OCI-LY7 (cell line): ENCODE data around the gene NINJ2. TPM values are rescaled to one million over a fixed set of nuclear protein-coding genes. Genes with fewer than 3 reads are reported as not detected.
"Not testable (repeated sequence)": the region's sequence is repeated elsewhere in the genome, so short reads cannot be mapped to it uniquely, and the experiment has no call there.

ENCODE experiments used
- BruUV-seq: library from RNA; stranded (reverse); fragments of 400-500 nt; replicated peaks from 2 replicates; lab custom pipeline; 2021; lab: Mats Ljungman, UMichigan
- CTCF ChIA-PET: fragments of 300-600 bp; sonication (Branson Sonifier 250); formaldehyde crosslinking; loops from one replicate; lab custom pipeline; 2022; ENCODE audit warnings: antibody characterized with exemption; ENCODE audit not compliant: unreplicated experiment; lab: Charles Lee
- POLR2A ChIA-PET: fragments of 300-600 bp; sonication (Branson Sonifier 250); formaldehyde crosslinking; loops from one replicate; lab custom pipeline; 2022; ENCODE audit warnings: antibody characterized with exemption; lab: Charles Lee
- DNase-seq: peaks from one replicate; pipeline ENCODE4 v3.0.0-alpha.2; 2015; ENCODE audit warnings: low spot score
- H2AFZ ChIP-seq: fragments of 200-600 bp; sonication (generic), shearing (Covaris generic); 2 replicates; pipeline ENCODE4 v1.6.1; 2014; ENCODE audit warnings: mild to moderate bottlenecking, antibody characterized with exemption, low read length, moderate library complexity
- H3K27ac ChIP-seq: fragments of 200-600 bp; sonication (generic); 2 replicates; pipeline ENCODE4 v1.5.1; 2014; ENCODE audit warnings: mixed run types, low read depth, mild to moderate bottlenecking, moderate library complexity, low read length, inconsistent platforms; ENCODE audit not compliant: poor library complexity, severe bottlenecking
- H3K36me3 ChIP-seq: fragments of 200-600 bp; sonication (generic); 2 replicates; pipeline ENCODE4 v1.6.1; 2014; ENCODE audit warnings: mild to moderate bottlenecking, antibody characterized with exemption, low read length, moderate library complexity, mixed read lengths; ENCODE audit not compliant: insufficient read depth
- H3K4me1 ChIP-seq: fragments of 200-600 bp; sonication (generic); 2 replicates; pipeline ENCODE4 v1.5.1; 2014; ENCODE audit warnings: mild to moderate bottlenecking, low read length; ENCODE audit not compliant: insufficient read depth, poor library complexity, severe bottlenecking
- H3K4me2 ChIP-seq: fragments of 200-600 bp; sonication (generic); 2 replicates; pipeline ENCODE4 v1.6.1; 2014; ENCODE audit warnings: mild to moderate bottlenecking, low read length
- H3K4me3 ChIP-seq: fragments of 200-600 bp; sonication (generic); 2 replicates; pipeline ENCODE4 v1.5.1; 2014; ENCODE audit warnings: mild to moderate bottlenecking, low read depth, low read length; ENCODE audit not compliant: poor library complexity, severe bottlenecking
- H3K79me2 ChIP-seq: fragments of 200-600 bp; sonication (generic); 2 replicates; pipeline ENCODE4 v1.6.1; 2016; ENCODE audit warnings: low read depth, mild to moderate bottlenecking, low read length, moderate library complexity, mixed read lengths; ENCODE audit not compliant: insufficient read depth
- H3K9me2 ChIP-seq: fragments of 200-600 bp; sonication (generic); 2 replicates; pipeline ENCODE4 v1.6.1; 2016; ENCODE audit warnings: mild to moderate bottlenecking, low read length, mixed read lengths; ENCODE audit not compliant: insufficient read depth
- H3K9me3 ChIP-seq: fragments of 200-600 bp; sonication (generic); 2 replicates; pipeline ENCODE4 v1.6.1; 2014; ENCODE audit warnings: mild to moderate bottlenecking, mixed run types, low read length, mixed read lengths
- H4K20me1 ChIP-seq: fragments of 200-600 bp; sonication (generic); 2 replicates; pipeline ENCODE4 v1.6.1; 2014; ENCODE audit warnings: mild to moderate bottlenecking, antibody characterized with exemption, low read length, moderate library complexity, mixed read lengths; ENCODE audit not compliant: insufficient read depth
- CTCF ChIP-seq: fragments of 200-600 bp; sonication (generic); conservative IDR thresholded peaks from 2 replicates; pipeline ENCODE4 v1.5.1; 2014; ENCODE audit warnings: mild to moderate bottlenecking, antibody characterized with exemption, low read length, moderate library complexity, mixed read lengths
- EZH2phosphoT487 ChIP-seq: fragments of 200-600 bp; sonication (generic); IDR thresholded peaks from 2 replicates; pipeline ENCODE4 v1.6.1; 2018; ENCODE audit warnings: low read depth, borderline replicate concordance, mild to moderate bottlenecking, mixed run types, antibody characterized with exemption, low read length, moderate library complexity, mixed read lengths
- intact Hi-C: fragments of 100-400 bp; cut with micrococcal nuclease; formaldehyde crosslinking; loops from one replicate; pipeline ENCODE4 v1.10.0; 2022; ENCODE audit not compliant: unreplicated experiment
- total RNA-seq, 2 experiments: library from RNA; depleted of rRNA in 1 of 2; stranded (reverse); fragments of >200 nt in 1 of 2; shearing (Covaris generic) in 1 of 2; gene quantifications; 2 replicates each; pipeline ENCODE4 v1.2.3, GENCODE V29; 2014 to 2022

NINJ2 gene
- total RNA-seq, 2 experiments from 2014 or later, result 0.79 to 4.4 TPM

- no peak for TF ChIP-seq CTCF
- no peak for TF ChIP-seq EZH2phosphoT487
- no peak overlapping the region for H3K27ac ChIP-seq
- H2AFZ ChIP-seq, result peak overlapping the region; percentile 14; the same call in 1 of the 2 replicates
Observed at GRCh38 chr12:632102-632696, 31.0 kb downstream of the NINJ2 start.

GRCh38 chr12:630656-631632 is 32.3 kb downstream of the NINJ2 start:
- intact Hi-C loops, result no loop called here
- CTCF ChIA-PET, result no interaction called here
- H3K27ac ChIP-seq, result no peak overlapping the region
- H3K4me3 ChIP-seq, result no peak overlapping the region
- no TSS peak for BruUV-seq
- H3K9me3 ChIP-seq, result no peaks in the 10 kb centered on the region
- H2AFZ ChIP-seq, result no peak overlapping the region; the same call in 1 of the 2 replicates
- POLR2A ChIA-PET, result interaction anchor here (1.1 kb wide), 2 partner anchors 12 to 28 kb away, joined by 4 read pairs; no protein-coding TSS in a partner anchor
- no peaks in the 10 kb centered on the region for H3K79me2 ChIP-seq
- H3K4me1 ChIP-seq, result peaks cover 8% of the 10 kb centered on the region
- TF ChIP-seq CTCF (no peak), EZH2phosphoT487 (no peak)
- H3K4me2 ChIP-seq, result peak overlapping the region; percentile 35; the same call in 1 of the 2 replicates
- no peak for DNase-seq
- H4K20me1 ChIP-seq, result no peaks in the 10 kb centered on the region
- no peaks in the 10 kb centered on the region for H3K9me2 ChIP-seq
- no peaks in the 10 kb centered on the region for H3K36me3 ChIP-seq

More at GRCh38 chr12:632102-632696, 31.0 kb downstream of the NINJ2 start:
- Histone ChIP-seq H3K79me2 (no peaks in the 10 kb centered on the region), H3K36me3 (no peaks in the 10 kb centered on the region), H3K9me3 (no peaks in the 10 kb centered on the region), H3K4me1 (peaks cover 13% of the 10 kb centered on the region), H3K9me2 (no peaks in the 10 kb centered on the region), H3K4me2 (no peak overlapping the region), H3K4me3 (no peak overlapping the region), H4K20me1 (no peaks in the 10 kb centered on the region)
- DNase-seq, result no peak
- POLR2A ChIA-PET, result interaction anchor here (1.1 kb wide), 2 partner anchors 13 to 29 kb away, joined by 4 read pairs; no protein-coding TSS in a partner anchor
- intact Hi-C loops, result no loop called here
- no TSS peak for BruUV-seq
- CTCF ChIA-PET, result interaction anchor here (0.6 kb wide), 1 partner anchor 186 kb away, joined by 11 read pairs; no protein-coding TSS in a partner anchor

- H3K4me2 ChIP-seq, H3K9me3 ChIP-seq, CTCF ChIA-PET, H3K79me2 ChIP-seq, H3K4me1 ChIP-seq, H2AFZ ChIP-seq, H3K36me3 ChIP-seq, DNase-seq, POLR2A ChIA-PET, intact Hi-C loops, H4K20me1 ChIP-seq, H3K9me2 ChIP-seq, H3K4me3 ChIP-seq, H3K27ac ChIP-seq, BruUV-seq: not testable (repeated sequence)
Observed at GRCh38 chr12:628742-629078, 34.5 kb downstream of the NINJ2 start.
